GM12878 (cell line): ENCODE results near the gene DIAPH1. TPM values are rescaled to one million over a fixed set of nuclear protein-coding genes. Genes with fewer than 3 reads are reported as not detected.

ENCODE experiments used
- BMI1 ChIP-seq: fragments of 450-650 bp; IDR thresholded peaks from 2 replicates; pipeline ENCODE4 v1.6.1; 2016; ENCODE audit warnings: mild to moderate bottlenecking, moderate library complexity, borderline replicate concordance
- CBX3 ChIP-seq: fragments of 200-600 bp; sonication (generic); IDR thresholded peaks from 2 replicates; pipeline ENCODE4 v1.6.1; 2016; ENCODE audit warnings: low read depth, borderline replicate concordance
- CEBPZ ChIP-seq: fragments of 150-350 bp; IDR thresholded peaks from 2 replicates; pipeline ENCODE4 v1.6.1; 2016; ENCODE audit warnings: low read depth, low read length
- CHD4 ChIP-seq: fragments of 200-600 bp; sonication (generic); IDR thresholded peaks from 2 replicates; pipeline ENCODE4 v1.6.1; 2016; ENCODE audit warnings: mild to moderate bottlenecking
- CREB1 ChIP-seq: IDR thresholded peaks from 2 replicates; pipeline ENCODE4 v1.6.1; 2012; ENCODE audit warnings: low read depth, mild to moderate bottlenecking, inconsistent platforms
- E2F4 ChIP-seq: IDR thresholded peaks from 2 replicates; pipeline ENCODE4 v1.6.1; 2012; ENCODE audit warnings: low read depth, low read length, improper control_type of control experiment
- FOS ChIP-seq: IDR thresholded peaks from 3 replicates; pipeline ENCODE4 v1.6.1; 2011; ENCODE audit warnings: borderline replicate concordance; ENCODE audit not compliant: insufficient read length; ENCODE audit errors: extremely low read depth
- GABPA ChIP-seq: IDR thresholded peaks from 2 replicates; pipeline ENCODE4 v1.6.1; 2014; ENCODE audit warnings: antibody characterized with exemption, low read depth, mild to moderate bottlenecking, inconsistent platforms
- HCFC1 ChIP-seq: fragments of 150-350 bp; IDR thresholded peaks from 2 replicates; pipeline ENCODE4 v1.6.1; 2014; ENCODE audit warnings: low read length
- JUNB ChIP-seq: IDR thresholded peaks from 2 replicates; pipeline ENCODE4 v1.6.1; 2016; ENCODE audit warnings: antibody characterized with exemption, mild to moderate bottlenecking
- JUND ChIP-seq: IDR thresholded peaks from 2 replicates; pipeline ENCODE4 v1.6.1; 2012; ENCODE audit warnings: low read depth, mild to moderate bottlenecking, low read length, improper control_type of control experiment, moderate library complexity
- KAT2A ChIP-seq: conservative IDR thresholded peaks from 2 replicates; pipeline ENCODE4 v1.6.1; 2011; ENCODE audit warnings: low read depth, low read length; ENCODE audit not compliant: control insufficient read depth
- MTA2 ChIP-seq: fragments of 450-650 bp; IDR thresholded peaks from 2 replicates; pipeline ENCODE4 v1.6.1; 2016; ENCODE audit warnings: low read depth, mild to moderate bottlenecking, moderate library complexity
- MTA3 ChIP-seq: IDR thresholded peaks from 2 replicates; pipeline ENCODE4 v1.6.1; 2012; ENCODE audit warnings: low read length, inconsistent platforms, borderline replicate concordance
- NKRF ChIP-seq: fragments of 450-650 bp; conservative IDR thresholded peaks from 2 replicates; pipeline ENCODE4 v1.6.1; 2017; ENCODE audit warnings: mild to moderate bottlenecking, moderate library complexity
- NRF1 ChIP-seq: conservative IDR thresholded peaks from 2 replicates; pipeline ENCODE4 v1.6.1; 2011; ENCODE audit warnings: mild to moderate bottlenecking, low read depth, low read length, improper control_type of control experiment
- PAX5 ChIP-seq: IDR thresholded peaks from 2 replicates; pipeline ENCODE4 v1.6.1; 2011; ENCODE audit warnings: low read depth, low read length, borderline replicate concordance
- PAX8 ChIP-seq: fragments of 450-650 bp; IDR thresholded peaks from 2 replicates; pipeline ENCODE4 v1.6.1; 2017; ENCODE audit warnings: mild to moderate bottlenecking, moderate library complexity
- RBBP5 ChIP-seq: fragments of 200-600 bp; sonication (generic); conservative IDR thresholded peaks from 2 replicates; pipeline ENCODE4 v1.6.1; 2016
- STAT1 ChIP-seq: fragments of 450-650 bp; conservative IDR thresholded peaks from 2 replicates; pipeline ENCODE4 v1.6.1; 2014; ENCODE audit warnings: antibody characterized with exemption, mild to moderate bottlenecking
- TAF1 ChIP-seq: IDR thresholded peaks from 2 replicates; pipeline ENCODE4 v1.6.1; 2011; ENCODE audit warnings: mild to moderate bottlenecking, low read depth, low read length, borderline replicate concordance
- TCF3 ChIP-seq: IDR thresholded peaks from 2 replicates; pipeline ENCODE4 v1.6.1; 2012; ENCODE audit warnings: low read depth, mild to moderate bottlenecking, low read length, borderline replicate concordance; ENCODE audit not compliant: insufficient read depth
- USF2 ChIP-seq: IDR thresholded peaks from 2 replicates; pipeline ENCODE4 v1.6.1; 2011; ENCODE audit warnings: low read depth, low read length, improper control_type of control experiment, borderline replicate concordance
- WRNIP1 ChIP-seq: IDR thresholded peaks from 2 replicates; pipeline ENCODE4 v1.6.1; 2011; ENCODE audit warnings: low read depth, low read length, improper control_type of control experiment, borderline replicate concordance
- ZBED1 ChIP-seq: IDR thresholded peaks from 2 replicates; pipeline ENCODE4 v1.6.1; 2016; ENCODE audit warnings: borderline replicate concordance
- polyA plus RNA-seq, 11 experiments: library from polyadenylated mRNA; depleted of rRNA in 4 of 11; unstranded in 6 of 11; stranded (reverse) in 5 of 11; fragments of >200 nt; fragmentation: Nextera tagmentation in 4 of 11; fragmentation: Illumina TruSeq in 1 of 11; extraction: Ambion mirVana in 4 of 11; extraction: Trizol in 1 of 11; gene quantifications; 1 replicate in 1 of 11; 2 replicates in 10 of 11; pipeline versions ENCODE4 v1.2.1 to v1.2.3, GENCODE V29; 2011 to 2016; ENCODE audit warnings: inconsistent platforms in 2 of 11, missing spikeins in 2 of 11, low read depth in 1 of 11
- total RNA-seq, 4 experiments: library from RNA; depleted of rRNA in 3 of 4; stranded (reverse); fragments of >200 nt in 3 of 4; fragmentation: Illumina TruSeq in 1 of 4; extraction: Trizol in 1 of 4; gene quantifications; 2 replicates each; pipeline versions ENCODE4 v1.2.1 to v1.2.3, GENCODE V29; 2013 to 2021

Gene DIAPH1
- total and polyA plus RNA-seq, 10 of the 15 experiments (the other 5 are each of a cell fraction or from before 2014, with no cell fraction given) = 37.8 to 168 (median 59.0) TPM

GRCh38 chr5:141605523-141606277, 13.1 kb downstream of the DIAPH1 start (continued):
- no peak for TF ChIP-seq FOS
- peak; percentile 21; the same call in 1 of the 2 replicates for TF ChIP-seq JUND
- TF ChIP-seq NKRF = no peak; the same call in 1 of the 2 replicates
- TF ChIP-seq TAF1 = no peak
- no peak for TF ChIP-seq KAT2A
- no peak; the same call in 1 of the 2 replicates for TF ChIP-seq GABPA
- no peak for TF ChIP-seq CBX3
- TF ChIP-seq E2F4 = no peak
- peak; percentile 80 for TF ChIP-seq JUNB
- TF ChIP-seq HCFC1 = no peak
- peak; percentile 85 for TF ChIP-seq MTA2
- no peak for TF ChIP-seq NRF1
- no peak for TF ChIP-seq CEBPZ
- no peak for TF ChIP-seq STAT1
- TF ChIP-seq BMI1 = no peak
- TF ChIP-seq ZBED1 = peak; percentile 47; the same call in 1 of the 2 replicates
- 0 out of 2 replicates have a peak, but pooled peaks have one; percentile 30 for TF ChIP-seq WRNIP1
- TF ChIP-seq TCF3 = no peak
- TF ChIP-seq CREB1 = peak; percentile 80
- TF ChIP-seq PAX8 = no peak
- peak; percentile 35; the same call in 1 of the 2 replicates for TF ChIP-seq USF2
- TF ChIP-seq RBBP5 = no peak
- TF ChIP-seq MTA3 = no peak; the same call in 1 of the 2 replicates
- TF ChIP-seq CHD4 = no peak
- TF ChIP-seq PAX5 = peak; percentile 46; the same call in 1 of the 2 replicates
